ENCODE measurements around the gene STX11. TPM values are rescaled to one million over a fixed set of nuclear protein-coding genes. Genes with fewer than 3 reads are reported as not detected.

Gene STX11
- total RNA-seq, 3 donors from 2014 or later, result 0.84 to 2.7 (median 2.5) TPM

- intact Hi-C loops (cut with DNase I, micrococcal nuclease), result no loop called here
- ATAC-seq, result no peak
- DNase-seq, result no peak
Measured at GRCh38 chr6:144110210-144110609, 40.1 kb upstream of the STX11 start.

DNA sequence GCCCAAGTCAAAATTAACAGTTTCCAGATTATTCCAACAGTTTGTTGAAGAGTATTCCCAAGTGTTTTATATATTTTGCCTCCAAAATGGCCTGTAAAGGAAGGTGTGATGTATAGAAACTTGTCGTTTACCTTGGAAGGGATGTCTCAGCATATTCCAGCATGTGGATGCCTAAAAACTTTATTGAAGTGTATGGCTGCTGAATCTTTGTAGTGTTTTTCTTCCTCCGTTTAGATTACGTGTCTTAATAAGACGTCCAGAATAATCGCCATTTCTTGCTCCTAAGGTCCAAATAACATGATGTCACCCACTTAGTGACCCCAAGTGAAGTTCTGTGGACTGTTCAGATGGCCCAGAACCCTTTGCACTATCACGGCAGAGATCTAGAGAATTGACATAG is 37.0 kb upstream of the STX11 start:
- H3K9me3 ChIP-seq, result no peaks in the 10 kb centered on the region
- DNase-seq, result no peak
- TF ChIP-seq, protein P1, sequence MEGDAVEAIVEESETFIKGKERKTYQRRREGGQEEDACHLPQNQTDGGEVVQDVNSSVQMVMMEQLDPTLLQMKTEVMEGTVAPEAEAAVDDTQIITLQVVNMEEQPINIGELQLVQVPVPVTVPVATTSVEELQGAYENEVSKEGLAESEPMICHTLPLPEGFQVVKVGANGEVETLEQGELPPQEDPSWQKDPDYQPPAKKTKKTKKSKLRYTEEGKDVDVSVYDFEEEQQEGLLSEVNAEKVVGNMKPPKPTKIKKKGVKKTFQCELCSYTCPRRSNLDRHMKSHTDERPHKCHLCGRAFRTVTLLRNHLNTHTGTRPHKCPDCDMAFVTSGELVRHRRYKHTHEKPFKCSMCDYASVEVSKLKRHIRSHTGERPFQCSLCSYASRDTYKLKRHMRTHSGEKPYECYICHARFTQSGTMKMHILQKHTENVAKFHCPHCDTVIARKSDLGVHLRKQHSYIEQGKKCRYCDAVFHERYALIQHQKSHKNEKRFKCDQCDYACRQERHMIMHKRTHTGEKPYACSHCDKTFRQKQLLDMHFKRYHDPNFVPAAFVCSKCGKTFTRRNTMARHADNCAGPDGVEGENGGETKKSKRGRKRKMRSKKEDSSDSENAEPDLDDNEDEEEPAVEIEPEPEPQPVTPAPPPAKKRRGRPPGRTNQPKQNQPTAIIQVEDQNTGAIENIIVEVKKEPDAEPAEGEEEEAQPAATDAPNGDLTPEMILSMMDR (IDR thresholded peaks at IDR 0.05), result no peak
- H3K36me3 ChIP-seq (ENCODE audit: low read depth), result no peaks in the 10 kb centered on the region
- intact Hi-C loops (cut with DNase I, micrococcal nuclease), result no loop called here
- no peak for ATAC-seq
- H3K4me3 ChIP-seq, result no peak overlapping the region
- no peaks in the 10 kb centered on the region for H3K4me1 ChIP-seq (ENCODE audit: low read depth)

More at GRCh38 chr6:144110210-144110609, 40.1 kb upstream of the STX11 start:
- no peaks in the 10 kb centered on the region for H3K4me1 ChIP-seq (ENCODE audit: low read depth)
- H3K4me3 ChIP-seq, result no peak overlapping the region
- TF ChIP-seq, protein P1 (IDR thresholded peaks at IDR 0.05), result no peak
- H3K36me3 ChIP-seq (ENCODE audit: low read depth), result no peaks in the 10 kb centered on the region
- no peaks in the 10 kb centered on the region for H3K9me3 ChIP-seq

DNA sequence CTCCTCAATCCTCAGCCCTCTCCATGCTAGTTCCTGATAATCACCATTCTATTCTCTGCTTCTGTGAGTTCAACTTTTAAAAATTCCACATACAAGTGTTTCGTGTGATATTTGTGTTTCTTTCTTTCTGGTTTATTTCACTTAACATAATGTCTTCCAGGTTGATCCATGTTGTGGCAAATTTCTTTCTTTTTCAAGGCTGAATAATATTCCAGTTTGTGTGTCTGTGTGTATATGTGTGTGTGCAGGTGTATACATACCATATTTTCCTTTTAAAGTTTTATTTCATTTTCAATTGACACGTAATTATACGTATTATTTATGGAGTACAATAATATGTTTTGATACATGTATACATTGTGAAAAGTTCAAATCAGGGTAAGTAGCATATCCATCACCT is 35.1 kb upstream of the STX11 start:
- no peak overlapping the region for H3K4me3 ChIP-seq
- intact Hi-C loops (cut with DNase I, micrococcal nuclease), result no loop called here
- H3K4me1 ChIP-seq (ENCODE audit: low read depth), result no peaks in the 10 kb centered on the region
- H3K9me3 ChIP-seq, result no peaks in the 10 kb centered on the region
- TF ChIP-seq, protein P1 (IDR thresholded peaks at IDR 0.05), result no peak
- DNase-seq, result no peak
- no peaks in the 10 kb centered on the region for H3K36me3 ChIP-seq (ENCODE audit: low read depth)
- no peak for ATAC-seq

DNA sequence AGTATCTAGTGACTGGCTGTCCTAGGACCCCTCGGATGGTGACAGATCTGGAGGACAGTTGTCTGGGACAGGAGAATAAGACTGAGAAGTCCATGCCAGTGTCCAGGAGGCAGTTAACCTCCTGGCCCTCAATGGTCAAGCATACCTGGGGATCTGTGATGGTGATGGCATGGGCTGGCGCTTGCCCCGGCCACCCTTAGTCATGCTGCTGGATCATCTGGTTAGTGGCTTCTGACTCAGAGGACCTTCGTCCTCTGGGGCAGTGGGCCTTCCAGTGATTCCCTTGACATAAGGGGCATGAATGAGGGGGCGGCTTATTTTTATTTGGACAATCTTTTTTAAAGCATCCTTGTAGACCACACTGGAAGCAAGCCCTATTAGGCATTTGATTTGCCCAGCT is 30.9 kb upstream of the STX11 start:
- H3K4me1 ChIP-seq (ENCODE audit: low read depth), result no peaks in the 10 kb centered on the region
- ATAC-seq (no peak), DNase-seq (no peak)
- intact Hi-C loops (cut with DNase I, micrococcal nuclease), result no loop called here
- TF ChIP-seq, protein P1 (IDR thresholded peaks at IDR 0.05), result no peak
- no peaks in the 10 kb centered on the region for H3K36me3 ChIP-seq (ENCODE audit: low read depth)
- no peak overlapping the region for H3K4me3 ChIP-seq
- H3K9me3 ChIP-seq, result no peaks in the 10 kb centered on the region

DNA sequence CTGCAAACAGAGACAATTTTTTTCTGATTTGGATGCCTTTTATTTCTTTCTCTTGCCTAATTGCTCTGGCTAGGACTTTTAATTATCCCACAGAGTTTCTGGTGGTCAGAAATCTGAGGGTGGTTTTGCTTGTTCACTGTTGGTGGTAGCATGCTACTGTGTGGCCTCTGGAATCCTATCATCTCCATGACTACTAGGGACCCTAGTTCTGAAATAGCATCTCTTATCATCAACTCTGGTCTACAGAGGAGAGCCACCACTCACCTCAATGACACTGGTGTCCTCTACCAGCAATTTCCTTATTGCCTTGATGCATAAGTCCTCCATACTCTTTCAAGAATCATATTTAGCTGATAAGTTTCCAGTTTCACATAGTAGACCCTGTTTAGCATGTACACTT is 27.5 kb upstream of the STX11 start:
- no peaks in the 10 kb centered on the region for H3K4me1 ChIP-seq (ENCODE audit: low read depth)
- ATAC-seq, result no peak
- DNase-seq, result no peak
- H3K36me3 ChIP-seq (ENCODE audit: low read depth), result no peaks in the 10 kb centered on the region
- no peak overlapping the region for H3K4me3 ChIP-seq
- no peaks in the 10 kb centered on the region for H3K9me3 ChIP-seq
- intact Hi-C loops (cut with DNase I, micrococcal nuclease), result no loop called here
- TF ChIP-seq, protein P1 (IDR thresholded peaks at IDR 0.05), result no peak

DNA sequence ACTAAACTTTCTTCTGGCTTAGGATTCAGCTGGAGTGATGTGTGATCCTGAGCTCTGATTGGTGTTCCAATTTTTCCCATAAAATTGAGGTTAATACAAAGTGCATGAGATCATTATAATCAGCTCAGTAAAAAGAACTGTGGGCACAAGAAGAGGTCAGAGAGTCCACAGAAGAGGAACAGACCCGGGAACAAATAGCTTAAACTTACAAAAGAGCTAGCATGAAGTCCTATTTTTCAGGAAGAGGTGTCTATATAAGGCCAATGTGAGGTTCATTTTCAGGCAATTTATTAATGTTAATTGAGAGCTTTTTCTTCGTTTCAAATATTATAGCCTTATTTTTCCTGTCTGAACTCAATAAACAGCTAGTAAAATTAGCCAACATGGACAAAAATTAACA is 26.9 kb upstream of the STX11 start:
- Histone ChIP-seq H3K9me3 (no peaks in the 10 kb centered on the region), H3K4me3 (no peak overlapping the region), H3K36me3 (ENCODE audit: low read depth) (no peaks in the 10 kb centered on the region), H3K4me1 (ENCODE audit: low read depth) (no peaks in the 10 kb centered on the region)
- ATAC-seq (no peak), DNase-seq (no peak)
- TF ChIP-seq, protein P1 (IDR thresholded peaks at IDR 0.05), result no peak
- intact Hi-C loops (cut with DNase I, micrococcal nuclease), result no loop called here

Measured in mucosa of descending colon (tissue), 3 donors.